ENCODE measurements around the gene PLEKHJ1. TPM values are rescaled to one million over a fixed set of nuclear protein-coding genes. Genes with fewer than 3 reads are reported as not detected.

Gene PLEKHJ1
- total and polyA plus RNA-seq, 2 of the 13 experiments (the other 11 are each of a cell fraction or from before 2014, with no cell fraction given), result 70.5 to 130 TPM

DNA sequence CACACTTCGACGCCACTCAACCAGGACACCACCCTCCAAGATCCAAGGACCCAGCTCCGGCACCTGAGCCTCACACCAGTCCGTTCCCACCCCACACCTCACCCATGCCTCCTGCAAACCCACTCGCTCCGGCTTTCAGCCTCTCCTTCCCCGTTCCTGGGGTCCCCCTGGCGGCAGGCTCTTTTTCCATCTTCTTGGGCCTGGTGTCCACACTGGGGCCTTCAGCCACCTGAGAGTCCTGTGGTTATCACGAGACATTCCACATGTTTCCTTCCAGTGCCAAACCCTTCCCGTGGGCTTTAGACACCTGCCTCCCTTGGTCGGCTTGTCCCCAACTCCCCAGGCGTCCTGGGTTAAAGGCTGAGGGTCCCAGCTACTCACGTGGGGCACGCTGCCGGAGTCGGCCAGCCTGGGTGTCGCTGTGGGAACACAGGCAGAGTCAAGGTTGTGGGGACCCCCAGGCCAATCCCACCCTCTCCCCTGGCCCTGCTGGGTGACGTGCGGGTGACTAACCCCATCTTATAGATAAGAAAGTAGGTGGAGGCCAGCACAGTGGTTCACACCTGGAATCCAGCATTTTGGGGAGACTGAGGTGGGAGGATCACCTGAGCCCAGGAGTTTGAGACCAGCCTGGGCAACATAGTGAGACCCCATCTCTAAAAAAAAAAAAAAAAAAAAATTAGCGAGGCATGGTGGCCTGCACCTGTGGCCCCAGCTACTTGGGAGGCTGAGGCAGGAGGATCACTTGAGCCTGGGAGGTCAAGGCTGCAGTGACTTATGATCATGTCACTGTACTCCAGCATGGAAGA is 18.1 kb upstream of the PLEKHJ1 start (continued):
- TF ChIP-seq, protein P1, sequence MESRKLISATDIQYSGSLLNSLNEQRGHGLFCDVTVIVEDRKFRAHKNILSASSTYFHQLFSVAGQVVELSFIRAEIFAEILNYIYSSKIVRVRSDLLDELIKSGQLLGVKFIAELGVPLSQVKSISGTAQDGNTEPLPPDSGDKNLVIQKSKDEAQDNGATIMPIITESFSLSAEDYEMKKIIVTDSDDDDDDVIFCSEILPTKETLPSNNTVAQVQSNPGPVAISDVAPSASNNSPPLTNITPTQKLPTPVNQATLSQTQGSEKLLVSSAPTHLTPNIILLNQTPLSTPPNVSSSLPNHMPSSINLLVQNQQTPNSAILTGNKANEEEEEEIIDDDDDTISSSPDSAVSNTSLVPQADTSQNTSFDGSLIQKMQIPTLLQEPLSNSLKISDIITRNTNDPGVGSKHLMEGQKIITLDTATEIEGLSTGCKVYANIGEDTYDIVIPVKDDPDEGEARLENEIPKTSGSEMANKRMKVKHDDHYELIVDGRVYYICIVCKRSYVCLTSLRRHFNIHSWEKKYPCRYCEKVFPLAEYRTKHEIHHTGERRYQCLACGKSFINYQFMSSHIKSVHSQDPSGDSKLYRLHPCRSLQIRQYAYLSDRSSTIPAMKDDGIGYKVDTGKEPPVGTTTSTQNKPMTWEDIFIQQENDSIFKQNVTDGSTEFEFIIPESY (CRISPR knock-in tag; IDR thresholded peaks at IDR 0.05), result peak; percentile 14; the same call in 1 of the 2 replicates
- TF ChIP-seq PHF8 (CRISPR knock-in tag; IDR thresholded peaks at IDR 0.05) (no peak), DNMT1 (CRISPR knock-in tag; IDR thresholded peaks at IDR 0.05) (no peak), LCORL (IDR thresholded peaks at IDR 0.05) (no peak), LCORL (CRISPR knock-in tag; IDR thresholded peaks at IDR 0.05) (no peak), CAMTA2 (CRISPR knock-in tag; IDR thresholded peaks at IDR 0.05; ENCODE audit: borderline replicate concordance) (no peak), EP300 (IDR thresholded peaks at IDR 0.05; ENCODE audit: low read depth in 2 of 2, low read length in 2 of 2) (no peak), EP300 (CRISPR knock-in tag; IDR thresholded peaks at IDR 0.05; ENCODE audit: borderline replicate concordance) (no peak), BRD4 (CRISPR knock-in tag; IDR thresholded peaks at IDR 0.05) (0 out of 2 replicates have a peak, but pooled peaks have one; percentile 2), PTBP1 (IDR thresholded peaks at IDR 0.05; ENCODE audit: low read depth, low read length, poor library complexity, severe bottlenecking) (no peak), DMAP1 (CRISPR knock-in tag; IDR thresholded peaks at IDR 0.05) (no peak), ZBTB7A (CRISPR knock-in tag; IDR thresholded peaks at IDR 0.05) (no peak), CHD2 (IDR thresholded peaks at IDR 0.05; ENCODE audit: low read depth, low read length) (no peak), TGIF2 (CRISPR knock-in tag; IDR thresholded peaks at IDR 0.05) (no peak), ZNF333 (CRISPR knock-in tag; IDR thresholded peaks at IDR 0.05; ENCODE audit: borderline replicate concordance) (no peak), HES4 (CRISPR knock-in tag; IDR thresholded peaks at IDR 0.05; ENCODE audit: borderline replicate concordance) (no peak), ATAD3A (CRISPR knock-in tag; IDR thresholded peaks at IDR 0.05) (no peak), ZNF724P (CRISPR knock-in tag; IDR thresholded peaks at IDR 0.05; ENCODE audit: borderline replicate concordance) (no peak), POGZ (CRISPR knock-in tag; IDR thresholded peaks at IDR 0.05) (no peak), STAG1 (CRISPR knock-in tag; IDR thresholded peaks at IDR 0.05) (peak; percentile 67), ZNF644 (CRISPR knock-in tag; IDR thresholded peaks at IDR 0.05; ENCODE audit: low read depth) (no peak), HNRNPH1 (optimal IDR thresholded peaks at IDR 0.05; ENCODE audit: low read depth, low read length) (no peak), FIP1L1 (IDR thresholded peaks at IDR 0.05; ENCODE audit: borderline replicate concordance, insufficient read depth, low read depth, low read length) (no peak), NFYC (CRISPR knock-in tag; IDR thresholded peaks at IDR 0.05) (no peak), ZNF777 (CRISPR knock-in tag; IDR thresholded peaks at IDR 0.05) (no peak)
- TF ChIP-seq, protein P2, sequence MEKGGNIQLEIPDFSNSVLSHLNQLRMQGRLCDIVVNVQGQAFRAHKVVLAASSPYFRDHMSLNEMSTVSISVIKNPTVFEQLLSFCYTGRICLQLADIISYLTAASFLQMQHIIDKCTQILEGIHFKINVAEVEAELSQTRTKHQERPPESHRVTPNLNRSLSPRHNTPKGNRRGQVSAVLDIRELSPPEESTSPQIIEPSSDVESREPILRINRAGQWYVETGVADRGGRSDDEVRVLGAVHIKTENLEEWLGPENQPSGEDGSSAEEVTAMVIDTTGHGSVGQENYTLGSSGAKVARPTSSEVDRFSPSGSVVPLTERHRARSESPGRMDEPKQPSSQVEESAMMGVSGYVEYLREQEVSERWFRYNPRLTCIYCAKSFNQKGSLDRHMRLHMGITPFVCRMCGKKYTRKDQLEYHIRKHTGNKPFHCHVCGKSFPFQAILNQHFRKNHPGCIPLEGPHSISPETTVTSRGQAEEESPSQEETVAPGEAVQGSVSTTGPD (CRISPR knock-in tag; IDR thresholded peaks at IDR 0.05), result no peak
- TF ChIP-seq, protein P3, sequence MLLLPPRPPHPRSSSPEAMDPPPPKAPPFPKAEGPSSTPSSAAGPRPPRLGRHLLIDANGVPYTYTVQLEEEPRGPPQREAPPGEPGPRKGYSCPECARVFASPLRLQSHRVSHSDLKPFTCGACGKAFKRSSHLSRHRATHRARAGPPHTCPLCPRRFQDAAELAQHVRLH (CRISPR knock-in tag; IDR thresholded peaks at IDR 0.05; ENCODE audit: borderline replicate concordance, low read depth), result peak; percentile 48; the same call in 1 of the 2 replicates
- TF ChIP-seq, protein P4, sequence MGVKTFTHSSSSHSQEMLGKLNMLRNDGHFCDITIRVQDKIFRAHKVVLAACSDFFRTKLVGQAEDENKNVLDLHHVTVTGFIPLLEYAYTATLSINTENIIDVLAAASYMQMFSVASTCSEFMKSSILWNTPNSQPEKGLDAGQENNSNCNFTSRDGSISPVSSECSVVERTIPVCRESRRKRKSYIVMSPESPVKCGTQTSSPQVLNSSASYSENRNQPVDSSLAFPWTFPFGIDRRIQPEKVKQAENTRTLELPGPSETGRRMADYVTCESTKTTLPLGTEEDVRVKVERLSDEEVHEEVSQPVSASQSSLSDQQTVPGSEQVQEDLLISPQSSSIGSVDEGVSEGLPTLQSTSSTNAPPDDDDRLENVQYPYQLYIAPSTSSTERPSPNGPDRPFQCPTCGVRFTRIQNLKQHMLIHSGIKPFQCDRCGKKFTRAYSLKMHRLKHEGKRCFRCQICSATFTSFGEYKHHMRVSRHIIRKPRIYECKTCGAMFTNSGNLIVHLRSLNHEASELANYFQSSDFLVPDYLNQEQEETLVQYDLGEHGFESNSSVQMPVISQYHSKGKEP (CRISPR knock-in tag; IDR thresholded peaks at IDR 0.05), result no peak
